GM23338 (cell line): Measurements from ENCODE around the gene KCNT2. TPM values are rescaled to one million over a fixed set of nuclear protein-coding genes. Genes with fewer than 3 reads are reported as not detected.

Experiments
- ATAC-seq: fragments of 200-7000 bp; cut with Tn5 transposase; 3 replicates; pipeline ENCODE4 v1.9.1; 2020
- DNase-seq: peaks from one replicate; pipeline ENCODE4 v3.0.0-alpha.2; 2015; ENCODE audit warnings: low spot score
- H2AFZ ChIP-seq: fragments of 200-600 bp; sonication (generic); 2 replicates; pipeline ENCODE4 v1.8.0; 2016; ENCODE audit warnings: antibody characterized with exemption, mild to moderate bottlenecking, moderate library complexity
- H3F3A ChIP-seq: fragments of 200-600 bp; sonication (generic); replicated peaks from 2 replicates; pipeline ENCODE4 v1.8.0; 2017; ENCODE audit warnings: antibody characterized with exemption, mixed run types, low read depth
- H3K27ac ChIP-seq: fragments of 200-600 bp; sonication (generic); 2 replicates; pipeline ENCODE4 v1.6.1; 2016; ENCODE audit warnings: low read depth
- H3K27me3 ChIP-seq: fragments of 200-600 bp; sonication (generic); 2 replicates; pipeline ENCODE4 v1.8.0; 2016; ENCODE audit warnings: mild to moderate bottlenecking, mixed run types, moderate library complexity; ENCODE audit not compliant: insufficient read depth
- H3K36me3 ChIP-seq: fragments of 200-600 bp; sonication (generic); 2 replicates; pipeline ENCODE4 v1.8.0; 2016; ENCODE audit warnings: mild to moderate bottlenecking; ENCODE audit not compliant: insufficient read depth
- H3K4me1 ChIP-seq: fragments of 200-600 bp; sonication (generic); 2 replicates; pipeline ENCODE4 v1.8.0; 2016; ENCODE audit warnings: mild to moderate bottlenecking, moderate library complexity; ENCODE audit not compliant: insufficient read depth
- H3K4me2 ChIP-seq: fragments of 200-600 bp; sonication (generic); 2 replicates; pipeline ENCODE4 v1.7.1; 2017; ENCODE audit warnings: mixed run types
- H3K4me3 ChIP-seq: fragments of 200-600 bp; sonication (generic); 2 replicates; pipeline ENCODE4 v1.6.1; 2016; ENCODE audit warnings: mixed run types
- H3K79me2 ChIP-seq: fragments of 200-600 bp; sonication (generic); replicated peaks from 2 replicates; pipeline ENCODE4 v1.8.0; 2017; ENCODE audit warnings: mild to moderate bottlenecking; ENCODE audit not compliant: insufficient read depth
- H3K9me2 ChIP-seq: fragments of 200-600 bp; sonication (generic); 2 replicates; pipeline ENCODE4 v1.8.0; 2017; ENCODE audit not compliant: insufficient read depth
- H4K20me1 ChIP-seq: fragments of 200-600 bp; sonication (generic); replicated peaks from 2 replicates; pipeline ENCODE4 v1.8.0; 2017; ENCODE audit warnings: mild to moderate bottlenecking; ENCODE audit not compliant: insufficient read depth
- H3K27ac Mint-ChIP-seq: 2 replicates; pipeline ENCODE4 v1.8.0; 2020; ENCODE audit warnings: inconsistent platforms, mild to moderate bottlenecking, moderate library complexity, mixed read lengths
- H3K27me3 Mint-ChIP-seq: 3 replicates; pipeline ENCODE4 v1.8.0; 2022; ENCODE audit warnings: low read depth, mild to moderate bottlenecking, moderate library complexity, mixed read lengths, inconsistent platforms; ENCODE audit not compliant: insufficient read depth, poor library complexity
- H3K36me3 Mint-ChIP-seq: 3 replicates; pipeline ENCODE4 v1.8.0; 2021; ENCODE audit warnings: low read depth, mild to moderate bottlenecking, inconsistent platforms, moderate library complexity, mixed read lengths
- H3K4me1 Mint-ChIP-seq: 3 replicates; pipeline ENCODE4 v1.8.0; 2020; ENCODE audit warnings: mild to moderate bottlenecking, inconsistent platforms, mixed read lengths
- H3K4me3 Mint-ChIP-seq: 3 replicates; pipeline ENCODE4 v1.8.0; 2021; ENCODE audit warnings: moderate library complexity, mild to moderate bottlenecking, inconsistent platforms, mixed read lengths
- H3K9me3 Mint-ChIP-seq: 3 replicates; pipeline ENCODE4 v1.8.0; 2020; ENCODE audit warnings: moderate library complexity, mild to moderate bottlenecking, inconsistent platforms, mixed read lengths
- CREB1 ChIP-seq: fragments of 250-450 bp; sonication (Bioruptor Pico); IDR thresholded peaks from 2 replicates; pipeline ENCODE4 v1.5.0; 2020; ENCODE audit warnings: low read depth, mild to moderate bottlenecking, moderate library complexity
- CTCF ChIP-seq, 2 experiments: fragments of 200-600 bp in 1 of 2; sonication (generic) in 1 of 2; conservative IDR thresholded peaks; 2 replicates each; pipeline versions ENCODE4 v1.5.1 to v1.6.1; 2016 to 2017; ENCODE audit warnings: antibody characterized with exemption in 2 of 2, low read depth in 2 of 2, mild to moderate bottlenecking in 2 of 2, moderate library complexity in 1 of 2
- ETS1 ChIP-seq: IDR thresholded peaks from 2 replicates; pipeline ENCODE4 v1.6.1; 2016; ENCODE audit warnings: antibody characterized with exemption
- EZH2 ChIP-seq: fragments of 200-600 bp; sonication (generic); IDR thresholded peaks from one replicate; pipeline ENCODE4 v1.8.0; 2017; ENCODE audit warnings: antibody characterized with exemption, mild to moderate bottlenecking, low read depth; ENCODE audit not compliant: unreplicated experiment
- EZH2phosphoT487 ChIP-seq: fragments of 200-600 bp; sonication (generic); IDR thresholded peaks from one replicate; pipeline ENCODE4 v1.8.1; 2018; ENCODE audit warnings: antibody characterized with exemption; ENCODE audit not compliant: unreplicated experiment
- JUNB ChIP-seq: IDR thresholded peaks from one replicate; pipeline ENCODE4 v1.6.1; 2016; ENCODE audit warnings: antibody characterized with exemption; ENCODE audit not compliant: unreplicated experiment
- NANOG ChIP-seq: IDR thresholded peaks from 2 replicates; pipeline ENCODE4 v1.6.1; 2016; ENCODE audit warnings: antibody characterized with exemption, borderline replicate concordance
- REST ChIP-seq: IDR thresholded peaks from one replicate; pipeline ENCODE4 v1.6.1; 2018; ENCODE audit warnings: antibody characterized with exemption; ENCODE audit not compliant: unreplicated experiment
- STAT1 ChIP-seq: IDR thresholded peaks from one replicate; pipeline ENCODE4 v1.6.1; 2016; ENCODE audit warnings: antibody characterized with exemption; ENCODE audit not compliant: unreplicated experiment
- ZNF331 ChIP-seq: fragments of 250-450 bp; sonication (Bioruptor Pico); IDR thresholded peaks from 2 replicates; pipeline ENCODE4 v1.5.0; 2020; ENCODE audit warnings: low read depth, mild to moderate bottlenecking, moderate library complexity
- polyA plus RNA-seq: library from polyadenylated mRNA; unstranded; fragments of >200 nt; fragmentation: Nextera tagmentation; extraction: Ambion mirVana; gene quantifications from 2 replicates; pipeline ENCODE4 v1.2.1, GENCODE V29; 2016
- total RNA-seq: library from RNA; depleted of rRNA; stranded (reverse); fragments of >200 nt; shearing (Covaris generic); gene quantifications from 2 replicates; pipeline ENCODE4 v1.2.3, GENCODE V29; 2014

The KCNT2 gene
- total and polyA plus RNA-seq, 2 experiments from 2014 or later, result 5.4 to 13.4 TPM

GRCh38 chr1:196401891-196402290 is 206.3 kb downstream of the KCNT2 start:
- H3K27ac ChIP-seq, result no peak overlapping the region
- no peak overlapping the region for H2AFZ ChIP-seq
- TF ChIP-seq ZNF331, result no peak
- no peak for TF ChIP-seq REST
- TF ChIP-seq EZH2, result no peak
- no peak for TF ChIP-seq CTCF (conservative IDR thresholded peaks at IDR 0.05; ENCODE audit: low read depth in 2 of 2)
- Mint-ChIP-seq H3K9me3 (no peaks in the 10 kb centered on the region), H3K36me3 (no peaks in the 10 kb centered on the region), H3K27ac (peak overlapping the region; percentile 82), H3K4me3 (no peak overlapping the region), H3K4me1 (peaks cover 26% of the 10 kb centered on the region), H3K27me3 (no peaks in the 10 kb centered on the region)
- no peaks in the 10 kb centered on the region for H3K36me3 ChIP-seq
- no peaks in the 10 kb centered on the region for H3K9me2 ChIP-seq
- ATAC-seq, result no peak
- no peaks in the 10 kb centered on the region for H3K27me3 ChIP-seq
- H4K20me1 ChIP-seq, result no peaks in the 10 kb centered on the region
- no peak for DNase-seq
- H3K4me2 ChIP-seq, result no peak overlapping the region
- H3K79me2 ChIP-seq, result no peaks in the 10 kb centered on the region
- H3F3A ChIP-seq, result no peaks in the 10 kb centered on the region
- no peak overlapping the region for H3K4me3 ChIP-seq
- no peaks in the 10 kb centered on the region; the same call in 1 of the 2 replicates for H3K4me1 ChIP-seq

GRCh38 chr1:196401452-196401833 is 206.8 kb downstream of the KCNT2 start:
- Histone ChIP-seq H3F3A (no peaks in the 10 kb centered on the region), H3K4me3 (no peak overlapping the region), H3K4me1 (no peaks in the 10 kb centered on the region; the same call in 1 of the 2 replicates), H3K4me2 (no peak overlapping the region), H3K27ac (no peak overlapping the region), H3K9me2 (no peaks in the 10 kb centered on the region), H3K27me3 (no peaks in the 10 kb centered on the region), H3K36me3 (no peaks in the 10 kb centered on the region), H4K20me1 (no peaks in the 10 kb centered on the region), H3K79me2 (no peaks in the 10 kb centered on the region), H2AFZ (no peak overlapping the region)
- no peak for DNase-seq
- ATAC-seq, result no peak
- Mint-ChIP-seq H3K9me3 (no peaks in the 10 kb centered on the region), H3K4me3 (no peak overlapping the region), H3K36me3 (no peaks in the 10 kb centered on the region), H3K27me3 (no peaks in the 10 kb centered on the region), H3K4me1 (peaks cover 26% of the 10 kb centered on the region), H3K27ac (peak overlapping the region; percentile 82; the same call in 1 of the 2 replicates)
- no peak for TF ChIP-seq STAT1
- no peak for TF ChIP-seq CREB1 (CRISPR knock-in tag)
- no peak for TF ChIP-seq JUNB
- no peak for TF ChIP-seq ZNF331
- TF ChIP-seq ETS1, result no peak
- no peak for TF ChIP-seq EZH2phosphoT487
- TF ChIP-seq REST, result no peak
- no peak for TF ChIP-seq EZH2
- TF ChIP-seq NANOG, result no peak
- no peak for TF ChIP-seq CTCF (conservative IDR thresholded peaks at IDR 0.05; ENCODE audit: low read depth in 2 of 2)
